Erythroblast (primary cell): ENCODE data around the gene COP1.

Source experiments
- GATA1 ChIP-seq: IDR thresholded peaks from 2 replicates; pipeline ENCODE4 v1.6.1; 2011; ENCODE audit warnings: low read depth, mild to moderate bottlenecking, control low read depth, low read length, moderate library complexity
- POLR2A ChIP-seq: IDR thresholded peaks from 2 replicates; pipeline ENCODE4 v1.6.1; 2011; ENCODE audit warnings: mild to moderate bottlenecking, low read length

- TF ChIP-seq POLR2A: no peak
- no peak for TF ChIP-seq GATA1
These were observed 293.0 kb downstream of the COP1 start for GRCh38 chr1:175914115-175914514.
